Measurements from ENCODE around the gene TPH1.

GRCh38 chr11:18010121-18010670, 35.9 kb downstream of the TPH1 start:
- TF ChIP-seq POLR2A (IDR thresholded peaks at IDR 0.05): no peak
- no peak for TF ChIP-seq CTCF (IDR thresholded peaks at IDR 0.05)

All from esophagus squamous epithelium (tissue), 4 donors.